C4-2B (cell line): Measurements from ENCODE around the gene CFAP298.
"Not testable (repeated sequence)": the region's sequence is repeated elsewhere in the genome, so short reads cannot be mapped to it uniquely, and the experiment has no call there.

Experiments used
- CTCF ChIP-seq: fragments of 450-650 bp; conservative IDR thresholded peaks from 2 replicates; pipeline ENCODE4 v1.5.1; 2017; ENCODE audit warnings: mild to moderate bottlenecking
- ZFX ChIP-seq: fragments of 450-650 bp; IDR thresholded peaks from 2 replicates; pipeline ENCODE4 v1.6.1; 2017

GRCh38 chr21:32610940-32611339 lies 1.2 kb downstream of the CFAP298 start:
- TF ChIP-seq CTCF, ZFX: not testable (repeated sequence)
